DND-41 (cell line): ENCODE measurements around the gene PHLPP1.
A peak's percentile ranks its signal among the peaks of the same experiment; 100 is the strongest.

Source experiments
- ATAC-seq: fragments of 200-7000 bp; cut with Tn5 transposase; 3 replicates; pipeline ENCODE4 v1.9.1; 2021; ENCODE audit warnings: low read depth; ENCODE audit not compliant: insufficient read depth
- DNase-seq: peaks from one replicate; pipeline ENCODE4 v3.0.0-alpha.2; 2020
- H2AFZ ChIP-seq: 2 replicates; pipeline ENCODE4 v1.6.0; 2012; ENCODE audit warnings: low read depth, low read length
- H3K27ac ChIP-seq: 2 replicates; pipeline ENCODE4 v1.5.1; 2012; ENCODE audit warnings: low read length, inconsistent platforms
- H3K27me3 ChIP-seq: fragments of 200-600 bp; sonication (generic); 2 replicates; pipeline ENCODE4 v1.6.0; 2012; ENCODE audit warnings: low read length, mild to moderate bottlenecking, inconsistent platforms; ENCODE audit not compliant: insufficient read depth, poor library complexity
- H3K36me3 ChIP-seq: 2 replicates; pipeline ENCODE4 v1.5.1; 2012; ENCODE audit warnings: low read length, inconsistent platforms; ENCODE audit not compliant: insufficient read depth
- H3K4me1 ChIP-seq: 2 replicates; pipeline ENCODE4 v1.5.1; 2012; ENCODE audit warnings: mild to moderate bottlenecking, low read length; ENCODE audit not compliant: insufficient read depth
- H3K4me2 ChIP-seq: 2 replicates; pipeline ENCODE4 v1.6.0; 2012; ENCODE audit warnings: mild to moderate bottlenecking, moderate library complexity, low read length, inconsistent platforms; ENCODE audit not compliant: insufficient read depth
- H3K4me3 ChIP-seq, 2 experiments: fragments of 200-600 bp in 1 of 2; shearing (Covaris generic) in 1 of 2; 2 replicates each; pipeline ENCODE4 v1.5.1; 2012 to 2016; ENCODE audit warnings: inconsistent platforms in 2 of 2, low read length in 2 of 2, mild to moderate bottlenecking in 2 of 2, low read depth in 1 of 2, moderate library complexity in 1 of 2
- H3K79me2 ChIP-seq: 2 replicates; pipeline ENCODE4 v1.6.0; 2012; ENCODE audit warnings: low read length, inconsistent platforms; ENCODE audit not compliant: insufficient read depth
- H3K9ac ChIP-seq: 2 replicates; pipeline ENCODE4 v1.6.0; 2012; ENCODE audit warnings: low read depth, mild to moderate bottlenecking, inconsistent platforms, low read length, moderate library complexity
- H3K9me3 ChIP-seq: 2 replicates; pipeline ENCODE4 v1.5.1; 2012; ENCODE audit warnings: low read length, moderate library complexity, mild to moderate bottlenecking, inconsistent platforms; ENCODE audit not compliant: insufficient read depth, severe bottlenecking
- H4K20me1 ChIP-seq: 2 replicates; pipeline ENCODE4 v1.6.0; 2012; ENCODE audit warnings: low read length; ENCODE audit not compliant: insufficient read depth
- CTCF ChIP-seq: IDR thresholded peaks from 2 replicates; pipeline ENCODE4 v1.5.1; 2012; ENCODE audit warnings: borderline replicate concordance, low read length, moderate library complexity, mild to moderate bottlenecking; ENCODE audit not compliant: poor library complexity, severe bottlenecking; ENCODE audit errors: extremely low read depth
- EZH2 ChIP-seq: IDR thresholded peaks from 3 replicates; pipeline ENCODE4 v1.6.1; 2012; ENCODE audit warnings: borderline replicate concordance, low read depth, mild to moderate bottlenecking, moderate library complexity, low read length, inconsistent platforms; ENCODE audit not compliant: severe bottlenecking

PHLPP1 gene

GRCh38 chr18:62942578-62942977, 227.2 kb downstream of the PHLPP1 start:
- H3K9me3 ChIP-seq: no peaks in the 10 kb centered on the region
- H3K36me3 ChIP-seq: peaks cover 9% of the 10 kb centered on the region; the same call in 1 of the 2 replicates

DNA sequence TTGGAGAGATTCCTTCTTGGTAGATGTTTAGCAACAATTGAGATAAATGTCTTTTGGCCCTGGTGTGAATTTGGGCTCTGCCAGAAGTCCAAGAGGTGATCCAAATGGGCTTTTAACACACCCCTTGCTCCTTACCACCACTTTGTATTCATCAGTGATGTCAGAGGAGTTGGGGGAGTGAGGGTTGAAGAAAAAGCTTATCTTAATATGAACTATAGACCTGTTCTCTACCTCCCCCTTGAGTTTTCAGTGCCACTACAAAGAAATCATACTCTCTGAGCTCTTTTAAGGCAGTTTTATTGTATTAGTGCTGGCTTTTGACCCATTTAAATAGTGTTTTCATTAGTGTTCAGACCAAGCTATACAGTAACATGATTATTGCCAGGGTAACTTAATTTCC, 229.1 kb downstream of the PHLPP1 start:
- Histone ChIP-seq H3K4me2 (no peak overlapping the region), H3K4me1 (no peaks in the 10 kb centered on the region), H3K79me2 (no peaks in the 10 kb centered on the region), H2AFZ (no peak overlapping the region), H3K9me3 (no peaks in the 10 kb centered on the region), H3K4me3 (no peak overlapping the region), H3K9ac (no peak overlapping the region), H3K36me3 (peaks cover 9% of the 10 kb centered on the region; the same call in 1 of the 2 replicates), H4K20me1 (no peaks in the 10 kb centered on the region), H3K27ac (no peak overlapping the region), H3K27me3 (no peaks in the 10 kb centered on the region)
- no peak for ATAC-seq
- no peak for TF ChIP-seq EZH2
- peak; percentile 23 for TF ChIP-seq CTCF
- DNase-seq: no peak

More at GRCh38 chr18:62942578-62942977, 227.2 kb downstream of the PHLPP1 start:
- Histone ChIP-seq H3K27me3 (no peaks in the 10 kb centered on the region), H3K4me1 (no peaks in the 10 kb centered on the region), H3K9ac (no peak overlapping the region), H3K79me2 (no peaks in the 10 kb centered on the region), H3K4me3 (no peak overlapping the region), H2AFZ (no peak overlapping the region), H4K20me1 (no peaks in the 10 kb centered on the region), H3K27ac (no peak overlapping the region), H3K4me2 (no peak overlapping the region)
- DNase-seq (no peak), ATAC-seq (no peak)
- TF ChIP-seq CTCF (no peak), EZH2 (no peak)

- Histone ChIP-seq H4K20me1 (no peaks in the 10 kb centered on the region), H3K79me2 (no peaks in the 10 kb centered on the region), H3K9me3 (no peaks in the 10 kb centered on the region), H3K27me3 (no peaks in the 10 kb centered on the region), H3K9ac (no peak overlapping the region), H3K4me3 (no peak overlapping the region), H3K27ac (no peak overlapping the region), H2AFZ (no peak overlapping the region), H3K4me2 (no peak overlapping the region), H3K36me3 (peaks cover 9% of the 10 kb centered on the region; the same call in 1 of the 2 replicates), H3K4me1 (no peaks in the 10 kb centered on the region)
- ATAC-seq: no peak
- no peak for TF ChIP-seq CTCF
- no peak for TF ChIP-seq EZH2
- DNase-seq: no peak
Measured at GRCh38 chr18:62948788-62949187, 233.4 kb downstream of the PHLPP1 start.

- H4K20me1 ChIP-seq: no peaks in the 10 kb centered on the region
- H3K4me3 ChIP-seq: no peak overlapping the region
- no peaks in the 10 kb centered on the region for H3K4me1 ChIP-seq
- no peak for TF ChIP-seq CTCF
- no peak for TF ChIP-seq EZH2
- H3K27me3 ChIP-seq: no peaks in the 10 kb centered on the region
- DNase-seq (no peak), ATAC-seq (no peak)
- H3K79me2 ChIP-seq: no peaks in the 10 kb centered on the region
- H3K36me3 ChIP-seq: peaks cover 6% of the 10 kb centered on the region; the same call in 1 of the 2 replicates
- H3K4me2 ChIP-seq: no peak overlapping the region
- H3K27ac ChIP-seq: no peak overlapping the region
- H3K9me3 ChIP-seq: no peaks in the 10 kb centered on the region
- H2AFZ ChIP-seq: no peak overlapping the region
- no peak overlapping the region for H3K9ac ChIP-seq
Measured at GRCh38 chr18:62950246-62950645, 234.9 kb downstream of the PHLPP1 start.
